HG02623 (cell line): ENCODE measurements around the gene FIZ1.

Source experiments
- ATAC-seq: cut with Tn5 transposase; IDR thresholded peaks from one replicate; pipeline ENCODE4 v1.9.1; 2021; ENCODE audit warnings: moderate library complexity; ENCODE audit not compliant: unreplicated experiment

The FIZ1 gene

GRCh38 chr19:55544014-55544413, 55.3 kb downstream of the FIZ1 start:
- no peak for ATAC-seq

DNA sequence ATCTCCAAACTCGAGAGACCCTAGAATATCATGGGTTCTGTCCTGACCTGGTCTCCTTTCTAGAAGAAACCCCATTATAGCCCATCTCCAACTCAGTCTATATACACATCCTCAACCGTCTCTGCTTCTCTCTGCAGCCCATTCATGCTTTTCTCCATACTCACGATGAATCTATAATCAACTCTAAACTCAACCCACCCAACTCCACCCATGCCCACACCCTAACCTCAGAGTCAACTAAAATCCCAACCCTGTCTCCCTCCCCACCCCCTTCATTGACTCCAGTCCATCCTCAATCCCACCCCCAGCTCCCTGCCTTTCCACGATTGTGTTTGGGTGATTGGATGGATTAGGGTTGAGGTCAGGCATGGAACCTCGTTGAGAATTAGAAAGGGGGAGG, 55.8 kb downstream of the FIZ1 start:
- no peak for ATAC-seq

GRCh38 chr19:55542292-55542855, 56.9 kb downstream of the FIZ1 start:
- ATAC-seq: no peak
